Spleen (tissue), 11 donors: ENCODE measurements around the gene GUK1. TPM values are rescaled to one million over a fixed set of nuclear protein-coding genes. Genes with fewer than 3 reads are reported as not detected.

Experiments used
- DNase-seq: peaks from one replicate; pipeline ENCODE4 v3.0.0-alpha.2; 2020
- H3K27ac ChIP-seq, 8 donors: fragments of 200-600 bp; sonication (generic) in 7 of 8; 1 replicate in 4 of 8; 2 replicates in 4 of 8; pipeline versions ENCODE4 v1.5.0 to v1.8.0; 2016 to 2021; ENCODE audit warnings: inconsistent platforms in 4 of 8, mild to moderate bottlenecking in 4 of 8, moderate library complexity in 1 of 8
- H3K27me3 ChIP-seq, 7 donors: fragments of 200-600 bp; sonication (generic) in 6 of 7; replicated peaks in 1 of 7; 1 replicate in 4 of 7; 2 replicates in 3 of 7; pipeline versions ENCODE4 v1.5.0 to v1.8.0; 2016 to 2021; ENCODE audit warnings: inconsistent platforms in 3 of 7, mild to moderate bottlenecking in 1 of 7
- H3K36me3 ChIP-seq, 6 donors: fragments of 200-600 bp; sonication (generic) in 5 of 6; 1 replicate in 4 of 6; 2 replicates in 2 of 6; pipeline versions ENCODE4 v1.5.0 to v1.8.0; 2016 to 2021; ENCODE audit warnings: inconsistent platforms in 2 of 6
- H3K4me1 ChIP-seq, 6 donors: fragments of 200-600 bp; sonication (generic) in 5 of 6; 1 replicate in 3 of 6; 2 replicates in 3 of 6; pipeline versions ENCODE4 v1.5.0 to v1.8.0; 2016 to 2021; ENCODE audit warnings: inconsistent platforms in 3 of 6
- H3K4me3 ChIP-seq, 8 donors: fragments of 200-600 bp; sonication (generic) in 7 of 8; 1 replicate in 4 of 8; 2 replicates in 4 of 8; pipeline versions ENCODE4 v1.5.0 to v1.8.0; 2016 to 2021; ENCODE audit warnings: inconsistent platforms in 4 of 8, mild to moderate bottlenecking in 4 of 8, moderate library complexity in 2 of 8
- H3K9me3 ChIP-seq, 8 donors: fragments of 200-600 bp; sonication (generic) in 7 of 8; 1 replicate in 4 of 8; 2 replicates in 4 of 8; pipeline versions ENCODE4 v1.5.0 to v1.8.0; 2016 to 2021; ENCODE audit warnings: inconsistent platforms in 4 of 8
- POLR2A ChIP-seq, 3 donors: fragments of 450-650 bp; IDR thresholded peaks; one replicate each; pipeline ENCODE4 v1.5.1; 2017; ENCODE audit warnings: antibody characterized with exemption in 3 of 3, mild to moderate bottlenecking in 1 of 3
- POLR2AphosphoS5 ChIP-seq, 3 donors: sonication (generic); formaldehyde crosslinking; IDR thresholded peaks; one replicate each; pipeline ENCODE4 v1.5.1; 2017; ENCODE audit warnings: antibody characterized with exemption in 3 of 3
- WGBS, 5 donors: extraction: QIAGEN DNeasy Blood & Tissue Kit in 3 of 5; methylation state at CpG; one replicate each; pipeline versions ENCODE4 v1.1.5 to v1.1.7; 2013 to 2018; 5-methylcytosine and 5-hydroxymethylcytosine counted together
- intact Hi-C: fragments of 100-400 bp; cut with DNase I; formaldehyde crosslinking; loops from one replicate; pipeline ENCODE4 v1.15.0; 2023; ENCODE audit warnings: low total_unique reads
- polyA plus RNA-seq, 3 donors: library from polyadenylated mRNA; stranded (reverse); fragments of 200-250 nt; gene quantifications; one replicate each; pipeline ENCODE4 v1.2.1, GENCODE V29; 2013
- total RNA-seq, 7 donors: library from RNA; depleted of rRNA in 3 of 7; stranded (reverse); fragments of >200 nt in 3 of 7; fragmentation: NEBNext Ultra II Directional in 4 of 7; extraction: Animal tissue kit (Norgen Biotek cat#: 25700) in 4 of 7; gene quantifications; one replicate each; pipeline versions ENCODE4 v1.1.0 to v1.2.1, GENCODE V29; 2016 to 2021
- TF ChIP-seq, protein P1 (sequence below), 11 experiments: fragments of 200-600 bp in 7 of 11; fragments of 450-650 bp in 4 of 11; sonication (generic) in 4 of 11; IDR thresholded peaks in 8 of 11; conservative IDR thresholded peaks in 3 of 11; 1 replicate in 7 of 11; 2 replicates in 4 of 11; pipeline versions ENCODE4 v1.4.0 to v1.8.0; 2016 to 2021; ENCODE audit warnings: antibody characterized with exemption in 11 of 11, inconsistent platforms in 4 of 11, mild to moderate bottlenecking in 1 of 11
- donor health status: healthy with polysubstance abuse.
- donor health status: DM: no; HTN: no; CAD: no; lungs with moderate emphysema.
- donor health status: DM: no; HTN: no; CAD: no.
- donor health status: Bipolar disorder and iron deficiency.
- donor health status: healthy.
- donor health status: DM: no; HTN: no; CAD: no.
- donor health status: DM: yes; HTN: yes; CAD: no.

Gene GUK1
- total and polyA plus RNA-seq, 10 donors: 167 to 499 (median 199) TPM

DNA sequence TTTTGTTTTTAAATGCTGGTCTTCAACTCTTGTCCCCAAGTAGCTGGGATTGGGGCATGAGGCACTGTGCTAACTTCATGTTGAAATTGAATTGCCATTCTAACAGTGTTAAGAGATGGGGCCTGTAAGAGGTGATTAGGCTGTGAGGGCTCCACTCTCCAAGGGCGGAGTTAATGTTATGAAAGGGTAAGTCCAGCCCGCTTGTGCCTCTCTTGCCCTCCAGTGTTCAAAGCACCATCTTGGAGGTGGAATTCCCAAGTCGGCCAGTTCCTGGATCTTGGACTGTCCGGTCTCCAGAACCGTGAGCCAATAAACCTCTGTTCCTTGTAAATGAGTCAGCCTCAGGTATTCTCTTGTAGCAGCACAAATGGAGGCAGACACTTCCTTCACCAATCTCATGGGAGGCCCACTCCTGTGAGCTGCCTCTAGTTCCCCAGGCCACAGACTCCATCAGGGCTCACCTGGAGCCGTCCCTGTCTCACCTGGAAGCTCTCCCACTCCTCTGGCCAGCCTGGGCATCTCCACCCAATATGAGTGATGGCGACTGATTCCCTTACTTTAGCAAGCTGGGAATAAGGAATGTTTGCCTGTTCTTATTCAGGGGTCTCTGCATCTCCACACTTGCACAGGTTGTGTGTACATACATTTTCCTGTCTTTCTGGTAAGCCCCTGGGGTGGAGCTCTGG, 41.0 kb downstream of the GUK1 start:
- Histone ChIP-seq H3K4me3 (no peak overlapping the region), H3K27ac (no peak overlapping the region), H3K9me3 (no peaks in the 10 kb centered on the region), H3K4me1 (peaks cover 0 to 28% (median 8%) of the 10 kb centered on the region in 6 donors), H3K27me3 (no peaks in the 10 kb centered on the region), H3K36me3 (peaks cover 0 to 9% (median 0%) of the 10 kb centered on the region in 6 donors)
- TF ChIP-seq, protein P1, sequence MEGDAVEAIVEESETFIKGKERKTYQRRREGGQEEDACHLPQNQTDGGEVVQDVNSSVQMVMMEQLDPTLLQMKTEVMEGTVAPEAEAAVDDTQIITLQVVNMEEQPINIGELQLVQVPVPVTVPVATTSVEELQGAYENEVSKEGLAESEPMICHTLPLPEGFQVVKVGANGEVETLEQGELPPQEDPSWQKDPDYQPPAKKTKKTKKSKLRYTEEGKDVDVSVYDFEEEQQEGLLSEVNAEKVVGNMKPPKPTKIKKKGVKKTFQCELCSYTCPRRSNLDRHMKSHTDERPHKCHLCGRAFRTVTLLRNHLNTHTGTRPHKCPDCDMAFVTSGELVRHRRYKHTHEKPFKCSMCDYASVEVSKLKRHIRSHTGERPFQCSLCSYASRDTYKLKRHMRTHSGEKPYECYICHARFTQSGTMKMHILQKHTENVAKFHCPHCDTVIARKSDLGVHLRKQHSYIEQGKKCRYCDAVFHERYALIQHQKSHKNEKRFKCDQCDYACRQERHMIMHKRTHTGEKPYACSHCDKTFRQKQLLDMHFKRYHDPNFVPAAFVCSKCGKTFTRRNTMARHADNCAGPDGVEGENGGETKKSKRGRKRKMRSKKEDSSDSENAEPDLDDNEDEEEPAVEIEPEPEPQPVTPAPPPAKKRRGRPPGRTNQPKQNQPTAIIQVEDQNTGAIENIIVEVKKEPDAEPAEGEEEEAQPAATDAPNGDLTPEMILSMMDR (IDR thresholded peaks at IDR 0.05 in 8 of 11, conservative IDR thresholded peaks at IDR 0.05 in 3 of 11): no peak
- TF ChIP-seq POLR2AphosphoS5 (IDR thresholded peaks at IDR 0.05) (no peak), POLR2A (IDR thresholded peaks at IDR 0.05) (no peak)
- 94 to 99% (median 96%) methylated on average over 7 of the region's 7 CpGs for WGBS, 5 donors
- intact Hi-C loops: no loop called here
- peak; percentile 37 for DNase-seq

DNA sequence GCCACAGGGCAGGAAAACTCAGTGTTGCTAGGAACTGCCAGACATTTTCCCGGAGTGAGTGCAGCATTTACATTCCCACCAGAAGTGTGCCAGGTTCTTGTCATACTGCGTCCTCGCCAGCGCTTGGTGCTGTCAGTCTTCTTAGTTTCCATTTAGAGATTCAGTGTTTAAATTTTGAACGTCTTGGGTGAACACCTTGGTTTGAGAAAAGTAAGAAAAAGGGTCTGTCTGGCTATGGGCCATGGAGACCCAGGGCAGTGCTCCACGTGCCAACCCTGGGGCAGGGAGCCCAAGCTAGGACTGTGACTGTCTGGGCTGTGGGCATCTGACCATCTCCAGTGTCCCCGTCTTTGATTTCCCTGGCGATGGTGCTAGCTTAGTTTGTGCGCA, 41.6 kb downstream of the GUK1 start:
- Histone ChIP-seq H3K27ac (no peak overlapping the region), H3K27me3 (no peaks in the 10 kb centered on the region)

DNA sequence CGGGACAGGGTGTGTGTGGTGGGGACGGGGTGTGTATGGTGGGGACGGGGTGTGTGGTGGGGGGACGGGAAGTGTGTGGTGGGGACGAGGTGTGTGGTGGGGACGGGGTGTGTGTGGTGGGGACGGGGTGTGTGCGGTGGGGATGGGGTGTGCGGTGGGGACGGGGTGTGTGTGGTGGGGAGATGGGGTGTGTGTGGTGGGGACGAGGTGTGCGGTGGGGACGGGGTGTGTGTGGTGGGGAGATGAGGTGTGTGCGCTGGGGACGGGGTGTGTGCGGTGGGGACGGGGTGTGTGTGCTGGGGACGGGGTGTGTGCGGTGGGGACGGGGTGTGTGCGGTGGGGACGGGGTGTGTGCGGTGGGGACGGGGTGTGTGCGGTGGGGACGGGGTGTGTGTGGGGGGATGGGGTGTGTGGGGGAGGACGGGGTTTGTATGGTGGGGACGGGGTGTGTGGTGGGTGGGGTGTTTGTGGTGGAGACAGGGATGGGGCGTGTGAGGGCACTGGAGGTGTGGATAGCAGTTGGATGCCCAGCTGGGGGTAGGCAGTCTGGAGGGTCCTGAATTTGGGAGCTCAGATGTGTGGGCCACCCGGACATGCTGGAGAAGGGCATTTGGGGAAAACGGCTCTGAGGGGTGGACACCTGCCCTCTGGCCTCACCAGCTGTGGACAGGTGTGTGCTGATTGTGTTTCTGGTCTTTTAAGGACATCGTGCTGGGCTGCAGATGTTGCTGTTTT, 42.4 kb downstream of the GUK1 start:
- Histone ChIP-seq H3K36me3 (peaks cover 0 to 3% (median 0%) of the 10 kb centered on the region in 6 donors), H3K4me1 (peaks cover 0 to 20% (median 8%) of the 10 kb centered on the region in 6 donors), H3K9me3 (no peaks in the 10 kb centered on the region), H3K27me3 (no peaks in the 10 kb centered on the region), H3K4me3 (no peak overlapping the region), H3K27ac (no peak overlapping the region)
- peak; percentile 41 for DNase-seq
- intact Hi-C loops: no loop called here
- 83 to 87% (median 85%) methylated on average over 24 to 32 of the region's 32 CpGs for WGBS, 5 donors
- TF ChIP-seq, protein P1 (IDR thresholded peaks at IDR 0.05 in 8 of 11, conservative IDR thresholded peaks at IDR 0.05 in 3 of 11): no peak
- no peak for TF ChIP-seq POLR2A (IDR thresholded peaks at IDR 0.05)
- TF ChIP-seq POLR2AphosphoS5 (IDR thresholded peaks at IDR 0.05): no peak

More for the DNA sequence above, 41.6 kb downstream of the GUK1 start:
- H3K9me3 ChIP-seq: no peaks in the 10 kb centered on the region
- intact Hi-C loops: no loop called here
- peaks cover 0 to 3% (median 0%) of the 10 kb centered on the region in 6 donors for H3K36me3 ChIP-seq
- DNase-seq: peak; percentile 47
- no peak overlapping the region for H3K4me3 ChIP-seq
- WGBS, 5 donors: 88 to 95% (median 93%) methylated on average over 9 of the region's 9 CpGs
- TF ChIP-seq POLR2AphosphoS5 (IDR thresholded peaks at IDR 0.05) (no peak), POLR2A (IDR thresholded peaks at IDR 0.05) (no peak)
- TF ChIP-seq, protein P1 (IDR thresholded peaks at IDR 0.05 in 8 of 11, conservative IDR thresholded peaks at IDR 0.05 in 3 of 11): no peak
- peaks cover 0 to 26% (median 11%) of the 10 kb centered on the region in 6 donors for H3K4me1 ChIP-seq

DNA sequence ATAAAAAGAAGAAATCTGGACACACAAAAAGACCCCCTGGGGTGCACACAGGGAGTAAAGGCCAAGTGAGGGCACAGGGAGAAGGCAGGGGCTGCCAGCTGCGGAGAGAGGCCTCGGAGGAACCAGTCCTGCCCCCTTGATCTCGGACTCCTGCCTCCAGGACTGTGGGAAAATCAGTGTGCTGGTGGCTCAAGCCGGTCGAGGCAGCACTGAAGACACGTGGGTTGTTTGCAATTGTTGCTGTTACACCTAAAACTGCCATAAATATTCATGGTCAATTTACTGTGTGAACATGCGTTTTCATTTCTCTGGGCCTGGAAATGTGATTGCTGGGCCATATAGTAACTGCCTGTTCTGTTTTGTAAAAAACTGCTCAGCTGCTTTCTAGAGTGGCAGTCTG, 44.1 kb downstream of the GUK1 start:
- H3K27me3 ChIP-seq: no peaks in the 10 kb centered on the region
- peaks cover 0 to 8% (median 0%) of the 10 kb centered on the region in 8 donors for H3K9me3 ChIP-seq
- H3K27ac ChIP-seq: no peak overlapping the region
- 84 to 94% (median 92%) methylated on average over 7 of the region's 7 CpGs for WGBS, 5 donors
- H3K36me3 ChIP-seq: peaks cover 0 to 3% (median 0%) of the 10 kb centered on the region in 6 donors
- H3K4me1 ChIP-seq: peaks cover 0 to 8% (median 3%) of the 10 kb centered on the region in 6 donors
- no peak for TF ChIP-seq POLR2A (IDR thresholded peaks at IDR 0.05)
- TF ChIP-seq POLR2AphosphoS5 (IDR thresholded peaks at IDR 0.05): no peak
- TF ChIP-seq, protein P1 (IDR thresholded peaks at IDR 0.05 in 8 of 11, conservative IDR thresholded peaks at IDR 0.05 in 3 of 11): no peak
- intact Hi-C loops: no loop called here
- peak; percentile 36 for DNase-seq
- H3K4me3 ChIP-seq: no peak overlapping the region
